ENCODE results near the gene ZNF831.

Gene ZNF831

GRCh38 chr20:59217794-59218280 is 54.2 kb downstream of the ZNF831 start:
- peaks cover 5% of the 10 kb centered on the region for H3K9me3 ChIP-seq (ENCODE audit: severe bottlenecking)
- no peak overlapping the region for H3K4me3 ChIP-seq (ENCODE audit: low read depth, low read length)
- no peaks in the 10 kb centered on the region for H3K36me3 ChIP-seq
- TF ChIP-seq, protein P1, sequence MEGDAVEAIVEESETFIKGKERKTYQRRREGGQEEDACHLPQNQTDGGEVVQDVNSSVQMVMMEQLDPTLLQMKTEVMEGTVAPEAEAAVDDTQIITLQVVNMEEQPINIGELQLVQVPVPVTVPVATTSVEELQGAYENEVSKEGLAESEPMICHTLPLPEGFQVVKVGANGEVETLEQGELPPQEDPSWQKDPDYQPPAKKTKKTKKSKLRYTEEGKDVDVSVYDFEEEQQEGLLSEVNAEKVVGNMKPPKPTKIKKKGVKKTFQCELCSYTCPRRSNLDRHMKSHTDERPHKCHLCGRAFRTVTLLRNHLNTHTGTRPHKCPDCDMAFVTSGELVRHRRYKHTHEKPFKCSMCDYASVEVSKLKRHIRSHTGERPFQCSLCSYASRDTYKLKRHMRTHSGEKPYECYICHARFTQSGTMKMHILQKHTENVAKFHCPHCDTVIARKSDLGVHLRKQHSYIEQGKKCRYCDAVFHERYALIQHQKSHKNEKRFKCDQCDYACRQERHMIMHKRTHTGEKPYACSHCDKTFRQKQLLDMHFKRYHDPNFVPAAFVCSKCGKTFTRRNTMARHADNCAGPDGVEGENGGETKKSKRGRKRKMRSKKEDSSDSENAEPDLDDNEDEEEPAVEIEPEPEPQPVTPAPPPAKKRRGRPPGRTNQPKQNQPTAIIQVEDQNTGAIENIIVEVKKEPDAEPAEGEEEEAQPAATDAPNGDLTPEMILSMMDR (IDR thresholded peaks at IDR 0.05; ENCODE audit: low read depth, low read length), result no peak
- no peaks in the 10 kb centered on the region for H3K27me3 ChIP-seq (ENCODE audit: insufficient read depth, low read depth, severe bottlenecking)
- H3K27ac ChIP-seq, result peak overlapping the region; percentile 48
- no peak for DNase-seq

DNA sequence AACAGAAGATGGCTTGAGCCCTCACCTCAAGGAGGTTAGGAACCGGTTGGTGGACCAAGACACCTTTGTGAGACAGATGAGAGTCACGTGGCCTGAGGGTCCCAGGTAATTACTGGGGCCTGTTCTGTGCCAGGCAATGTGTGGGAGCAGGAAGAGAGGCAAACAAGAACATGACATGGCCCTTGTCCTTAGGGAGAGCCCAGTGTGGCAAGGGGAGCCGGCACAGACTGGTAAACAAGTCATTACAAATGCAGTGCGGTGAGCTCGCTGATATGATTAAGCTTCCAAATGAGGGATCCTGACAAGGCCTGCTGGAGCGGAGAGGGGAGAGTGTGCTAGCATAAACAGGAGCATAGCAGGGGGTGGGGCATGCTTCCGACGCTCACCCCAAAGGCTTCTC is 55.6 kb downstream of the ZNF831 start:
- TF ChIP-seq, protein P1 (IDR thresholded peaks at IDR 0.05; ENCODE audit: low read depth, low read length), result no peak
- no peak overlapping the region for H3K27ac ChIP-seq
- peaks cover 5% of the 10 kb centered on the region for H3K9me3 ChIP-seq (ENCODE audit: severe bottlenecking)
- H3K4me3 ChIP-seq (ENCODE audit: low read depth, low read length), result no peak overlapping the region
- H3K36me3 ChIP-seq, result no peaks in the 10 kb centered on the region
- no peaks in the 10 kb centered on the region for H3K27me3 ChIP-seq (ENCODE audit: insufficient read depth, low read depth, severe bottlenecking)
- DNase-seq, result no peak

GRCh38 chr20:59220161-59220560 is 56.5 kb downstream of the ZNF831 start:
- no peak for DNase-seq
- Histone ChIP-seq H3K27ac (no peak overlapping the region), H3K27me3 (ENCODE audit: insufficient read depth, low read depth, severe bottlenecking) (no peaks in the 10 kb centered on the region), H3K36me3 (no peaks in the 10 kb centered on the region), H3K4me3 (ENCODE audit: low read depth, low read length) (no peak overlapping the region), H3K9me3 (ENCODE audit: severe bottlenecking) (peaks cover 5% of the 10 kb centered on the region)
- TF ChIP-seq, protein P1 (IDR thresholded peaks at IDR 0.05; ENCODE audit: low read depth, low read length), result no peak

DNA sequence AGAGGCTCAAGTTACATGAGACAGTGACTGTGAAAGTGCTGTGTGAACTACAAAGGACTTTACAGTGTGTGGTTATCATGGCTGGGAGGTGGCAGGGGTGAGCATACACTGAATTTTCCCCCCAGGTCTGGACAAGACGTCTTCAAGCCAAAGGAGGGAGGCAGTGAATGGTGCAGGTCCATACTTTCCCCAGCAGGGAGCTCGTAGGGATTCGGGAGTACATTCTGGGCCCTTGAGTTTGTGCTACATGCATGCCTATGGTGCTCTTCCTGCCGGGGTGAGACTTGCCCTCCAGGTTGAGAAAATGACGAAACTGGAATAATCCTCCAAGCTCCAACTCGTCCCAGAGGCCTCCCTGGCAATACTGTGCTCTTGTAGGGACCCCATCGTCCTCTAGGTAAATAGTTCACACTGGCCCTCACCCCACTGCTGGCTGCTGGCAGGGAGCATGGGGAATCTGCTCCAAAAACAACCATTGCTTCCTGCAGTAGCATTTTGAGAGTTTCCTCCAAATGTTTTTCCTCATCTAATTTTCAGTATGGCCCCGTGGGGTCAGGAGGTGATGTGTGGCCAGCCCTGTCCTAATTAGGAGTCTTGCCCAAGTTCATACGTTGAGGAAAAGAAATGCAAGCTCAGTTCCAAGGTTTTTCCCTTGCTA is 57.6 kb downstream of the ZNF831 start:
- H3K4me3 ChIP-seq (ENCODE audit: low read depth, low read length), result no peak overlapping the region
- H3K27ac ChIP-seq, result no peak overlapping the region
- H3K36me3 ChIP-seq, result no peaks in the 10 kb centered on the region
- TF ChIP-seq, protein P1 (IDR thresholded peaks at IDR 0.05; ENCODE audit: low read depth, low read length), result no peak
- no peaks in the 10 kb centered on the region for H3K27me3 ChIP-seq (ENCODE audit: insufficient read depth, low read depth, severe bottlenecking)
- no peak for DNase-seq
- H3K9me3 ChIP-seq (ENCODE audit: severe bottlenecking), result peaks cover 5% of the 10 kb centered on the region

- H3K27ac ChIP-seq, result peak overlapping the region; percentile 64
- DNase-seq, result no peak
- no peaks in the 10 kb centered on the region for H3K36me3 ChIP-seq
- H3K9me3 ChIP-seq (ENCODE audit: severe bottlenecking), result peaks cover 5% of the 10 kb centered on the region
- no peaks in the 10 kb centered on the region for H3K27me3 ChIP-seq (ENCODE audit: insufficient read depth, low read depth, severe bottlenecking)
- no peak overlapping the region for H3K4me3 ChIP-seq (ENCODE audit: low read depth, low read length)
- TF ChIP-seq, protein P1 (IDR thresholded peaks at IDR 0.05; ENCODE audit: low read depth, low read length), result no peak
These were observed 58.2 kb downstream of the ZNF831 start for GRCh38 chr20:59221707-59222252.

Measured in WERI-Rb-1 (cell line).